SK-N-MC (cell line): ENCODE results near the gene SPAG4.

Source experiments
- DNase-seq: peaks from one replicate; pipeline ENCODE4 v3.0.0-alpha.2; 2011; ENCODE audit warnings: low read depth, low spot score
- H3K27ac ChIP-seq: fragments of 200-600 bp; sonication (generic); 2 replicates; pipeline ENCODE4 v1.5.1; 2016; ENCODE audit warnings: mixed run types
- H3K36me3 ChIP-seq: fragments of 200-600 bp; sonication (generic); 2 replicates; pipeline ENCODE4 v1.6.1; 2017; ENCODE audit warnings: antibody characterized with exemption, low read length, mixed read lengths; ENCODE audit not compliant: insufficient read depth
- H3K4me3 ChIP-seq: fragments of 200-600 bp; sonication (generic); 2 replicates; pipeline ENCODE4 v1.5.1; 2016
- H3K9ac ChIP-seq: fragments of 200-600 bp; sonication (generic); 2 replicates; pipeline ENCODE4 v1.8.0; 2017; ENCODE audit warnings: mixed run types, mixed read lengths; ENCODE audit not compliant: insufficient read length
- H3K9me3 ChIP-seq: fragments of 200-600 bp; sonication (generic); 2 replicates; pipeline ENCODE4 v1.6.1; 2017; ENCODE audit warnings: low read depth, mild to moderate bottlenecking, antibody characterized with exemption, low read length, moderate library complexity, mixed read lengths
- EZH2 ChIP-seq: fragments of 200-600 bp; sonication (generic); IDR thresholded peaks from one replicate; pipeline ENCODE4 v1.6.1; 2017; ENCODE audit warnings: antibody characterized with exemption
- FOXP2 ChIP-seq: optimal IDR thresholded peaks from 2 replicates; pipeline ENCODE3; 2011; ENCODE audit warnings: mild to moderate bottlenecking, moderate library complexity; ENCODE audit not compliant: insufficient read depth; ENCODE audit errors: extremely low read length, control extremely low read depth
- POLR2AphosphoS5 ChIP-seq: IDR thresholded peaks from 2 replicates; pipeline ENCODE4 v1.6.1; 2012; ENCODE audit warnings: mild to moderate bottlenecking, low read depth, low read length, borderline replicate concordance

Gene SPAG4

GRCh38 chr20:35652641-35653429, 37.2 kb downstream of the SPAG4 start:
- no peak for TF ChIP-seq EZH2
- no peak for TF ChIP-seq FOXP2
- no peak for TF ChIP-seq POLR2AphosphoS5
- no peak for DNase-seq
- no peak overlapping the region for H3K27ac ChIP-seq
- H3K9ac ChIP-seq = no peak overlapping the region
- H3K4me3 ChIP-seq = no peak overlapping the region
- peaks cover 96% of the 10 kb centered on the region for H3K36me3 ChIP-seq
- H3K9me3 ChIP-seq = no peaks in the 10 kb centered on the region

GRCh38 chr20:35653430-35653734, 37.8 kb downstream of the SPAG4 start:
- no peak for DNase-seq
- Histone ChIP-seq H3K9ac (no peak overlapping the region), H3K4me3 (no peak overlapping the region), H3K27ac (no peak overlapping the region), H3K36me3 (peaks cover 97% of the 10 kb centered on the region), H3K9me3 (no peaks in the 10 kb centered on the region)
- no peak for TF ChIP-seq POLR2AphosphoS5

GRCh38 chr20:35653893-35654292, 38.3 kb downstream of the SPAG4 start:
- no peak overlapping the region for H3K4me3 ChIP-seq
- no peak overlapping the region for H3K27ac ChIP-seq
- DNase-seq = no peak
- TF ChIP-seq POLR2AphosphoS5 (no peak), FOXP2 (no peak), EZH2 (no peak)
- peaks cover 97% of the 10 kb centered on the region for H3K36me3 ChIP-seq
- no peaks in the 10 kb centered on the region for H3K9me3 ChIP-seq
- H3K9ac ChIP-seq = no peak overlapping the region

GRCh38 chr20:35654415-35654814, 38.8 kb downstream of the SPAG4 start:
- Histone ChIP-seq H3K9ac (no peak overlapping the region), H3K9me3 (no peaks in the 10 kb centered on the region), H3K36me3 (peaks cover 96% of the 10 kb centered on the region), H3K4me3 (no peak overlapping the region), H3K27ac (no peak overlapping the region)
- no peak for DNase-seq
- TF ChIP-seq EZH2 (no peak), FOXP2 (no peak), POLR2AphosphoS5 (0 out of 2 replicates have a peak, but pooled peaks have one; percentile 18)

- Histone ChIP-seq H3K27ac (no peak overlapping the region), H3K36me3 (peaks cover 85% of the 10 kb centered on the region), H3K9ac (no peak overlapping the region), H3K4me3 (no peak overlapping the region), H3K9me3 (0 out of 2 replicates have a peak, but pooled peaks cover 3% of the 10 kb centered on the region)
- no peak for DNase-seq
- no peak for TF ChIP-seq POLR2AphosphoS5
- no peak for TF ChIP-seq EZH2
- no peak for TF ChIP-seq FOXP2
Measured at GRCh38 chr20:35657271-35657670, 41.6 kb downstream of the SPAG4 start.

- TF ChIP-seq POLR2AphosphoS5 (no peak), FOXP2 (no peak), EZH2 (no peak)
- Histone ChIP-seq H3K4me3 (no peak overlapping the region), H3K27ac (no peak overlapping the region)
Measured at GRCh38 chr20:35660122-35660937, 44.7 kb downstream of the SPAG4 start.

GRCh38 chr20:35661053-35661452, 45.4 kb downstream of the SPAG4 start:
- no peak overlapping the region for H3K9ac ChIP-seq
- H3K36me3 ChIP-seq = peaks cover 52% of the 10 kb centered on the region
- H3K4me3 ChIP-seq = no peak overlapping the region
- TF ChIP-seq FOXP2 (no peak), POLR2AphosphoS5 (no peak), EZH2 (no peak)
- no peak for DNase-seq
- 0 out of 2 replicates have a peak, but pooled peaks cover 3% of the 10 kb centered on the region for H3K9me3 ChIP-seq
- H3K27ac ChIP-seq = no peak overlapping the region

More at GRCh38 chr20:35660122-35660937, 44.7 kb downstream of the SPAG4 start:
- DNase-seq = no peak
- H3K9ac ChIP-seq = no peak overlapping the region
- 0 out of 2 replicates have a peak, but pooled peaks cover 3% of the 10 kb centered on the region for H3K9me3 ChIP-seq
- H3K36me3 ChIP-seq = peaks cover 59% of the 10 kb centered on the region

GRCh38 chr20:35661908-35662307, 46.3 kb downstream of the SPAG4 start:
- TF ChIP-seq POLR2AphosphoS5 (no peak), EZH2 (no peak), FOXP2 (no peak)
- no peak overlapping the region for H3K9ac ChIP-seq
- 0 out of 2 replicates have a peak, but pooled peaks cover 3% of the 10 kb centered on the region for H3K9me3 ChIP-seq
- DNase-seq = no peak
- H3K36me3 ChIP-seq = peaks cover 44% of the 10 kb centered on the region
- peak overlapping the region; percentile 96 for H3K4me3 ChIP-seq
- no peak overlapping the region for H3K27ac ChIP-seq

GRCh38 chr20:35662551-35662950, 46.9 kb downstream of the SPAG4 start:
- TF ChIP-seq FOXP2 (no peak), EZH2 (no peak), POLR2AphosphoS5 (no peak)
- Histone ChIP-seq H3K36me3 (peaks cover 37% of the 10 kb centered on the region), H3K4me3 (peak overlapping the region; percentile 96), H3K9me3 (0 out of 2 replicates have a peak, but pooled peaks cover 3% of the 10 kb centered on the region), H3K9ac (peak overlapping the region; percentile 99), H3K27ac (no peak overlapping the region)
- DNase-seq = no peak
